Neural crest cell (in vitro differentiated cells): ENCODE measurements around the gene COX10. TPM values are rescaled to one million over a fixed set of nuclear protein-coding genes. Genes with fewer than 3 reads are reported as not detected.

Experiments used
- DNase-seq: peaks from one replicate; pipeline ENCODE4 v3.0.0; 2021; ENCODE audit warnings: low read depth, mixed read lengths, low spot score
- H3K27ac Mint-ChIP-seq: one replicate; pipeline ENCODE4 v1.8.0; 2021; ENCODE audit warnings: mild to moderate bottlenecking, mixed read lengths; ENCODE audit not compliant: unreplicated experiment
- H3K27me3 Mint-ChIP-seq: 2 replicates; pipeline ENCODE4 v1.8.0; 2021; ENCODE audit warnings: low read depth, mild to moderate bottlenecking, mixed read lengths
- H3K36me3 Mint-ChIP-seq: 2 replicates; pipeline ENCODE4 v1.8.0; 2021; ENCODE audit warnings: low read depth, mild to moderate bottlenecking, mixed read lengths
- H3K4me1 Mint-ChIP-seq: 2 replicates; pipeline ENCODE4 v1.8.0; 2021; ENCODE audit warnings: mixed read lengths
- H3K4me3 Mint-ChIP-seq: one replicate; pipeline ENCODE4 v1.8.0; 2021; ENCODE audit warnings: mild to moderate bottlenecking, mixed read lengths
- H3K9me3 Mint-ChIP-seq: 2 replicates; pipeline ENCODE4 v1.8.0; 2021; ENCODE audit warnings: mixed read lengths
- CTCF ChIP-seq: fragments of 200-600 bp; sonication (generic); conservative IDR thresholded peaks from 2 replicates; pipeline ENCODE4 v1.5.0; 2021; ENCODE audit warnings: antibody characterized with exemption, mild to moderate bottlenecking
- total RNA-seq: library from RNA; stranded (reverse); gene quantifications from 2 replicates; pipeline ENCODE4 v1.2.1, GENCODE V29; 2021

COX10 gene
- total RNA-seq, 1 donor from 2014 or later: 19.3 TPM

GRCh38 chr17:14123619-14124278 is 54.4 kb downstream of the COX10 start:
- Mint-ChIP-seq H3K9me3 (no peaks in the 10 kb centered on the region), H3K4me3 (no peak overlapping the region), H3K36me3 (no peaks in the 10 kb centered on the region), H3K27ac (no peak overlapping the region), H3K27me3 (no peaks in the 10 kb centered on the region), H3K4me1 (peaks cover 15% of the 10 kb centered on the region)
- no peak for DNase-seq
- TF ChIP-seq CTCF: no peak

- Mint-ChIP-seq H3K36me3 (no peaks in the 10 kb centered on the region), H3K4me1 (peaks cover 15% of the 10 kb centered on the region), H3K27me3 (no peaks in the 10 kb centered on the region), H3K9me3 (no peaks in the 10 kb centered on the region), H3K27ac (no peak overlapping the region), H3K4me3 (no peak overlapping the region)
- no peak for TF ChIP-seq CTCF
- no peak for DNase-seq
Observed at GRCh38 chr17:14124854-14125253, 55.5 kb downstream of the COX10 start.

- Mint-ChIP-seq H3K4me3 (no peak overlapping the region), H3K27ac (no peak overlapping the region), H3K9me3 (no peaks in the 10 kb centered on the region)
Observed at GRCh38 chr17:14125518-14126137, 56.3 kb downstream of the COX10 start.

GRCh38 chr17:14133104-14133503 is 63.8 kb downstream of the COX10 start:
- no peak for TF ChIP-seq CTCF
- Mint-ChIP-seq H3K4me3 (no peak overlapping the region), H3K36me3 (no peaks in the 10 kb centered on the region), H3K4me1 (peaks cover 4% of the 10 kb centered on the region), H3K27ac (no peak overlapping the region), H3K9me3 (no peaks in the 10 kb centered on the region), H3K27me3 (no peaks in the 10 kb centered on the region)
- DNase-seq: no peak

More at GRCh38 chr17:14125518-14126137, 56.3 kb downstream of the COX10 start:
- no peak for TF ChIP-seq CTCF
- no peaks in the 10 kb centered on the region for H3K27me3 Mint-ChIP-seq
- no peak for DNase-seq
- H3K36me3 Mint-ChIP-seq: no peaks in the 10 kb centered on the region
- H3K4me1 Mint-ChIP-seq: peaks cover 15% of the 10 kb centered on the region

- H3K36me3 Mint-ChIP-seq: no peaks in the 10 kb centered on the region
- H3K27ac Mint-ChIP-seq: no peak overlapping the region
- H3K27me3 Mint-ChIP-seq: no peaks in the 10 kb centered on the region
- DNase-seq: no peak
- H3K4me1 Mint-ChIP-seq: peaks cover 4% of the 10 kb centered on the region
- H3K4me3 Mint-ChIP-seq: no peak overlapping the region
- no peak for TF ChIP-seq CTCF
- no peaks in the 10 kb centered on the region for H3K9me3 Mint-ChIP-seq
Observed at GRCh38 chr17:14134456-14134855, 65.2 kb downstream of the COX10 start.
